ENCODE results near the gene EFCAB6. TPM values are rescaled to one million over a fixed set of nuclear protein-coding genes. Genes with fewer than 3 reads are reported as not detected.

EFCAB6 gene
- total RNA-seq, 1 donor from 2014 or later = not detected

GRCh38 chr22:43566021-43566420 is 246.1 kb downstream of the EFCAB6 start:
- CTCF ChIA-PET = no interaction called here
- ATAC-seq (ENCODE audit: low read depth) = no peak
- Mint-ChIP-seq H3K27me3 (peaks cover 2% of the 10 kb centered on the region), H3K27ac (no peak overlapping the region), H3K4me3 (no peak overlapping the region), H3K9me3 (no peaks in the 10 kb centered on the region), H3K36me3 (ENCODE audit: low read depth) (no peaks in the 10 kb centered on the region), H3K4me1 (no peaks in the 10 kb centered on the region)
- POLR2A ChIA-PET = no interaction called here
- intact Hi-C loops (cut with micrococcal nuclease) = no loop called here
- TF ChIP-seq CTCF (IDR thresholded peaks at IDR 0.05) = no peak
- no peak for DNase-seq

GRCh38 chr22:43564859-43565258 is 247.2 kb downstream of the EFCAB6 start:
- Mint-ChIP-seq H3K9me3 (no peaks in the 10 kb centered on the region), H3K36me3 (ENCODE audit: low read depth) (no peaks in the 10 kb centered on the region), H3K4me1 (no peaks in the 10 kb centered on the region), H3K27me3 (no peaks in the 10 kb centered on the region), H3K4me3 (no peak overlapping the region), H3K27ac (no peak overlapping the region)
- no peak for TF ChIP-seq CTCF (IDR thresholded peaks at IDR 0.05)
- ChIA-PET POLR2A (no interaction called here), CTCF (no interaction called here)
- intact Hi-C loops (cut with micrococcal nuclease) = no loop called here
- no peak for DNase-seq
- no peak for ATAC-seq (ENCODE audit: low read depth)

DNA sequence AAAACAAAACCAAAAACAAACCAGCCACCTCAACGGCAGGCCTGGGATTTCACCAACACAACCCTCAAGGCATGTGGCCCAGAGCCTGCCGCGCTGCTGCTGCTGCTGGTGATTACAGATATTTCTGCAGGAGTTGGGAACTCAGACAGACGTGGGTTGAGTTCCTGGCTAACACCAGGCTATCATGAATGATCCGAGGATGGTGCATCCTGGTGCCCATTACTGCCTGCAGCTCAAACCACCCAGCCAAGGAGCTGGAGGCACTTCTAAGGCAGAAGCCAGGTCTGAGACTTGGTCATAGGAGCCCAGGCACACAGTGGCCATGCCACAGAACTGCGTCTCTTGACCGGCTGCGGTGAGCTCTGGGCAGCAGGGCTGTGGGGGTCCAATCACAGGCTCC is 248.5 kb downstream of the EFCAB6 start:
- ChIA-PET CTCF (no interaction called here), POLR2A (no interaction called here)
- no peak overlapping the region for H3K27ac Mint-ChIP-seq
- H3K27me3 Mint-ChIP-seq = no peaks in the 10 kb centered on the region
- DNase-seq = no peak
- intact Hi-C loops (cut with micrococcal nuclease) = no loop called here
- H3K36me3 Mint-ChIP-seq (ENCODE audit: low read depth) = no peaks in the 10 kb centered on the region
- no peak for TF ChIP-seq CTCF (IDR thresholded peaks at IDR 0.05)
- H3K4me1 Mint-ChIP-seq = no peaks in the 10 kb centered on the region
- H3K4me3 Mint-ChIP-seq = no peak overlapping the region
- H3K9me3 Mint-ChIP-seq = no peaks in the 10 kb centered on the region
- ATAC-seq (ENCODE audit: low read depth) = no peak

DNA sequence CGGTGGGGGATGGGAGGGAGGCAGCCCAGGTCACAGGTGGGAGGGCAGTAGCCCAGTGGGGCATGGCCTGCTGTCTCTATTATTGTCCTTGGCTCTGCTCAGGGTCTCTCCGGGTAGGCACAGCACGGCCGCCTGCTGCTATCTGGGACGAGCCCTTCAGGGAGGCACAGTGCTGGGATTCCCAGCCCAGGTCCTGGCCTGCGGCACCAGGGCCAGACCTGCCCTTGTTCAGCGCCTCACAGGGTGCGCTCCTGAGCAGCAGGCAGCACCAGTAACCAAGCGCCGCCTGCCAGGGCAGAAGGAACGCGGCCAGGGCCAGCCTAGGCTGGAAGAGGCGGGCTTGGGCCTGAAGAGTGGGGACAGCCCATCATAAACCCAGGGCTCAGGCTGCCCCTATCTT is 249.3 kb downstream of the EFCAB6 start:
- H3K27ac Mint-ChIP-seq = no peak overlapping the region
- POLR2A ChIA-PET = no interaction called here
- CTCF ChIA-PET = no interaction called here
- no peak for TF ChIP-seq CTCF (IDR thresholded peaks at IDR 0.05)
- no peaks in the 10 kb centered on the region for H3K4me1 Mint-ChIP-seq
- no peaks in the 10 kb centered on the region for H3K9me3 Mint-ChIP-seq
- ATAC-seq (ENCODE audit: low read depth) = no peak
- H3K4me3 Mint-ChIP-seq = no peak overlapping the region
- no peak for DNase-seq
- no peaks in the 10 kb centered on the region for H3K27me3 Mint-ChIP-seq
- intact Hi-C loops (cut with micrococcal nuclease) = no loop called here
- no peaks in the 10 kb centered on the region for H3K36me3 Mint-ChIP-seq (ENCODE audit: low read depth)

DNA sequence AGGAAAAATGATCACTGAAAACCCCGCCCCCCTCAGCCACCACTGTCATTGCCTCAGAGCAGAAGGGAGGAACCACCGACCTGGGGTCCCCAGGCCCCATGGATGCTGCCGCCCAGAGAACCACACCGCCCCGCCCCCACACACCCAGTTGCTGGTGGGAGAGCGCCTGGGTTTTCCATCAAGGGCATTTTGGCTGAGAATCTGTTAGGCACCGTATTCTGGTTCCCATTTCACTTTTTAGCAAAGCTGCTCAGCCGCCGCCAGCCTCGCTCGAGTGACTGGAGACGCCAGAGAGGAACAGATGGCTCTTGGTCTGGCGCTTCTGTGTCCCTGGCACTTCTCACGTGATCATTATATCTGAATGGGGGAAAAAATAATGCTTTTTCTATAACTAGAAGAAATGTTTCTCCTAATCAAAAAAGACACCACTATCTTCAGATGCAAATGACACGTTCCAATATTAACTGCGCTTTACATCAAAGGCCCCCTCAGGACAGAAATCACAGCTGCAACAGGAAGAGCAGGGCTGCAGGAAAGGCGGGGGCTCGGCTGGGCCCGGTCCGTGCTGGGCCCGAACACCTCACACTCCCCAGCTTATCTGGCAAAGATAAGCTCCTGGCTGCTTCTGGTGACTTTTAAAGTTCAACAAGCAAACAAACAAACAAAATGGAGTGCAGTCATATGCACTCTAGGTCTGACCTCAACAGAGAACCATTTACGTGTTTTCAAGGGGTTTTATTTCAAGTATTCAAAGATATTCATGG is 250.5 kb downstream of the EFCAB6 start:
- H3K27ac Mint-ChIP-seq = no peak overlapping the region
- H3K4me1 Mint-ChIP-seq = no peaks in the 10 kb centered on the region
- ChIA-PET POLR2A (no interaction called here), CTCF (no interaction called here)
- ATAC-seq (ENCODE audit: low read depth) (no peak), DNase-seq (no peak)
- H3K9me3 Mint-ChIP-seq = no peaks in the 10 kb centered on the region
- no peaks in the 10 kb centered on the region for H3K27me3 Mint-ChIP-seq
- intact Hi-C loops (cut with micrococcal nuclease) = no loop called here
- no peak for TF ChIP-seq CTCF (IDR thresholded peaks at IDR 0.05)
- no peaks in the 10 kb centered on the region for H3K36me3 Mint-ChIP-seq (ENCODE audit: low read depth)
- H3K4me3 Mint-ChIP-seq = no peak overlapping the region
